Upper lobe of left lung (tissue), 6 donors: ENCODE data around the gene SPATA17. TPM values are rescaled to one million over a fixed set of nuclear protein-coding genes. Genes with fewer than 3 reads are reported as not detected.

Source experiments
- ATAC-seq, 2 donors: fragments of 200-7000 bp; cut with Tn5 transposase; one replicate each; pipeline ENCODE4 v1.9.1; 2022; ENCODE audit warnings: mild to moderate bottlenecking in 2 of 2, moderate library complexity in 2 of 2; ENCODE audit not compliant: low FRiP score in 2 of 2
- DNase-seq, 2 donors: peaks; one replicate each; pipeline ENCODE4 v3.0.0-alpha.2; 2019 to 2020
- H3K27ac ChIP-seq, 4 donors: fragments of 200-600 bp; sonication (generic); one replicate each; pipeline ENCODE4 v1.5.1; 2016 to 2019
- H3K27me3 ChIP-seq, 4 donors: fragments of 200-600 bp; sonication (generic); one replicate each; pipeline ENCODE4 v1.5.1; 2017 to 2019
- H3K36me3 ChIP-seq, 4 donors: fragments of 200-600 bp; sonication (generic); one replicate each; pipeline ENCODE4 v1.5.1; 2016 to 2019
- H3K4me1 ChIP-seq, 4 donors: fragments of 200-600 bp; sonication (generic); one replicate each; pipeline ENCODE4 v1.5.1; 2018 to 2019
- H3K4me3 ChIP-seq, 4 donors: fragments of 200-600 bp; sonication (generic); one replicate each; pipeline ENCODE4 v1.5.1; 2017 to 2019; ENCODE audit warnings: mild to moderate bottlenecking in 2 of 4, moderate library complexity in 1 of 4
- H3K9me3 ChIP-seq, 4 donors: fragments of 200-600 bp; sonication (generic); one replicate each; pipeline ENCODE4 v1.5.1; 2018 to 2019
- EP300 ChIP-seq, 4 donors: sonication (generic); formaldehyde crosslinking; IDR thresholded peaks; one replicate each; pipeline ENCODE4 v1.5.1; 2017; ENCODE audit warnings: antibody characterized with exemption in 4 of 4, control low read depth in 2 of 4
- POLR2A ChIP-seq, 4 donors: fragments of 450-650 bp; IDR thresholded peaks; one replicate each; pipeline ENCODE4 v1.5.1; 2016 to 2017; ENCODE audit warnings: antibody characterized with exemption in 4 of 4, mild to moderate bottlenecking in 2 of 4
- POLR2AphosphoS5 ChIP-seq, 2 donors: sonication (generic); formaldehyde crosslinking; IDR thresholded peaks; one replicate each; pipeline ENCODE4 v1.5.1; 2017; ENCODE audit warnings: antibody characterized with exemption in 2 of 2
- WGBS, 2 donors: methylation state at CpG; one replicate each; pipeline ENCODE4 v1.1.5; 2017 to 2018; 5-methylcytosine and 5-hydroxymethylcytosine counted together
- total RNA-seq, 6 donors: library from RNA; depleted of rRNA in 4 of 6; stranded (reverse); fragments of >200 nt in 4 of 6; gene quantifications; one replicate each; pipeline versions ENCODE4 v1.1.0 to v1.2.1, GENCODE V29; 2016 to 2021
- TF ChIP-seq, protein P1 (sequence below), 6 experiments: fragments of 450-650 bp in 4 of 6; fragments of 200-600 bp in 2 of 6; sonication (generic) in 2 of 6; IDR thresholded peaks; one replicate each; pipeline ENCODE4 v1.5.1; 2016 to 2019; ENCODE audit warnings: antibody characterized with exemption in 6 of 6
- donor health status: DM: no; HTN: no; CAD: no; lungs with moderate emphysema.
- donor health status: DM: no; HTN: yes; CAD: no; lungs with severe emphysema.

Gene SPATA17
- total RNA-seq, 6 donors from 2014 or later, result 0.63 to 17.0 (median 1.6) TPM

DNA sequence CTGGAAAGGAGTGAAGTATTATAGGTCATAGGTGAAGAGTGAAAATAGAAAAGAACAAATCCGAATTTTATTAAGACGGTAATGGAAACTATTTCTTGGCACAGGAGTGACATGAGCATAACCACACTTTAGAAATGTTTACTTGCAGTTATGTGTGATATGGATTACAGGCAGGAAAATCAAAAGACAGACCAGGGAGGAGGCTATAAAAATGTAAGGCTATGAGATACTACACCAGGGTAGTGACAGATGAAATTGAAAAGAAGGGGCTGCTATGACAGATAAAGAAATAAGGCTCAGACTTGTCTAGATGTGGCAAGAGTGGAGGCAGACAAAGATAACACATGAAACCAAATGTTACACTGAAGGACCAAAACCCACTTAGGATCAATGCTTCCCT is 32.0 kb upstream of the SPATA17 start:
- no peak for DNase-seq
- Histone ChIP-seq H3K36me3 (peaks cover 0 to 3% (median 0%) of the 10 kb centered on the region in 4 donors), H3K4me1 (no peaks in the 10 kb centered on the region), H3K27ac (no peak overlapping the region), H3K4me3 (no peak overlapping the region), H3K27me3 (no peaks in the 10 kb centered on the region), H3K9me3 (no peaks in the 10 kb centered on the region)
- ATAC-seq, result no peak
- TF ChIP-seq EP300 (IDR thresholded peaks at IDR 0.05) (no peak), POLR2A (IDR thresholded peaks at IDR 0.05) (no peak), POLR2AphosphoS5 (IDR thresholded peaks at IDR 0.05) (no peak)
- TF ChIP-seq, protein P1, sequence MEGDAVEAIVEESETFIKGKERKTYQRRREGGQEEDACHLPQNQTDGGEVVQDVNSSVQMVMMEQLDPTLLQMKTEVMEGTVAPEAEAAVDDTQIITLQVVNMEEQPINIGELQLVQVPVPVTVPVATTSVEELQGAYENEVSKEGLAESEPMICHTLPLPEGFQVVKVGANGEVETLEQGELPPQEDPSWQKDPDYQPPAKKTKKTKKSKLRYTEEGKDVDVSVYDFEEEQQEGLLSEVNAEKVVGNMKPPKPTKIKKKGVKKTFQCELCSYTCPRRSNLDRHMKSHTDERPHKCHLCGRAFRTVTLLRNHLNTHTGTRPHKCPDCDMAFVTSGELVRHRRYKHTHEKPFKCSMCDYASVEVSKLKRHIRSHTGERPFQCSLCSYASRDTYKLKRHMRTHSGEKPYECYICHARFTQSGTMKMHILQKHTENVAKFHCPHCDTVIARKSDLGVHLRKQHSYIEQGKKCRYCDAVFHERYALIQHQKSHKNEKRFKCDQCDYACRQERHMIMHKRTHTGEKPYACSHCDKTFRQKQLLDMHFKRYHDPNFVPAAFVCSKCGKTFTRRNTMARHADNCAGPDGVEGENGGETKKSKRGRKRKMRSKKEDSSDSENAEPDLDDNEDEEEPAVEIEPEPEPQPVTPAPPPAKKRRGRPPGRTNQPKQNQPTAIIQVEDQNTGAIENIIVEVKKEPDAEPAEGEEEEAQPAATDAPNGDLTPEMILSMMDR (IDR thresholded peaks at IDR 0.05), result no peak
- WGBS, 2 donors, result 73 to 76% methylated on average over 2 of the region's 2 CpGs

DNA sequence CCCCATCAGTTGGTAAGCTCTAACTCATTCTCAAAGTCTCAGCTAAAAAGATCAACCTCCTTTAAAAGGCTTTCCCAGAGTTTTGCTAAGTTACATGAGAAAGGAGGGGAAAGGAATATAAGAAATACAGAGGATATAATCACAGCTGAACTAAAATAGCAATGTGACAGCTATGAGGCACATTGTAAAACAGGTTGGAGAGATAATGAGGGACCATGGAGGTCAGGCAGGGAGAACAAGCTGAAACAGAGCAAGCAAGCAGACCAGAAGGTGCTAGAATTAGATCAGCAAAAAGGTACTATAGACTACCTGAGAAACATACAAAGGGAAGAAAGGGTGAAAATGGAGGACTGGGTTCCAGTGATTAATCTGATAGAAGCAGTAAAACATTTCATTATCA is 28.8 kb upstream of the SPATA17 start:
- Histone ChIP-seq H3K27me3 (no peaks in the 10 kb centered on the region), H3K9me3 (no peaks in the 10 kb centered on the region), H3K4me1 (no peaks in the 10 kb centered on the region), H3K36me3 (peaks cover 0 to 12% (median 4%) of the 10 kb centered on the region in 4 donors), H3K4me3 (no peak overlapping the region), H3K27ac (no peak overlapping the region)
- TF ChIP-seq, protein P1 (IDR thresholded peaks at IDR 0.05), result no peak
- TF ChIP-seq POLR2AphosphoS5 (IDR thresholded peaks at IDR 0.05), result no peak
- no peak for TF ChIP-seq POLR2A (IDR thresholded peaks at IDR 0.05)
- no peak for TF ChIP-seq EP300 (IDR thresholded peaks at IDR 0.05)
- DNase-seq (no peak), ATAC-seq (no peak)

GRCh38 chr1:217605390-217605789 is 25.8 kb upstream of the SPATA17 start:
- Histone ChIP-seq H3K4me1 (no peaks in the 10 kb centered on the region), H3K36me3 (peaks cover 3 to 24% (median 6%) of the 10 kb centered on the region in 4 donors), H3K4me3 (no peak overlapping the region), H3K27ac (no peak overlapping the region), H3K9me3 (no peaks in the 10 kb centered on the region), H3K27me3 (no peaks in the 10 kb centered on the region)
- WGBS, 2 donors, result 98 to 100% methylated on average over 1 of the region's 1 CpG
- ATAC-seq (no peak), DNase-seq (no peak)
- TF ChIP-seq, protein P1 (IDR thresholded peaks at IDR 0.05), result no peak
- TF ChIP-seq POLR2A (IDR thresholded peaks at IDR 0.05), result no peak

GRCh38 chr1:217614200-217614712 is 16.9 kb upstream of the SPATA17 start:
- H3K36me3 ChIP-seq, result peaks cover 0 to 18% (median 4%) of the 10 kb centered on the region in 4 donors

DNA sequence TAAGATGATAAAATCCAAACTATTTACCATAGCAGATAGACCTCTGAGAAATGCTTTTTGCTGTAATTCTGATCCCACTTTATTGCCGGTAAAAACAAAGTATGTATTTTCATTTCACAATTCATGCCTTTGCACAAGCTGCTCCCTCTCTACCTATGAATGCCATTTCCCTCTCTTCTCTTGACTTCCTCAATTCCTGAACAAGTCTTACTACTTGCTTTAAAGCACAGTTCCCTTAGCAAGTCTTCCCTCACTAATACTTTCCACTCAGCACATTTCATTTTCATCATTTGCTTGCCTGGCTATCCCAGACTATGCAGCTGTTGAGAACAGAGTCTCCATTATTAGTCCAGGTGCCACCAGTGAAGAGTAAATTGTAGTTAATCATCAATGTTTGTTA is 14.0 kb upstream of the SPATA17 start:
- ATAC-seq, result peak in 1 of 2 donors; percentile 56
- Histone ChIP-seq H3K36me3 (peaks cover 0 to 10% (median 3%) of the 10 kb centered on the region in 4 donors), H3K27me3 (no peaks in the 10 kb centered on the region), H3K27ac (no peak overlapping the region), H3K4me3 (no peak overlapping the region), H3K9me3 (no peaks in the 10 kb centered on the region), H3K4me1 (no peaks in the 10 kb centered on the region)
- TF ChIP-seq, protein P1 (IDR thresholded peaks at IDR 0.05), result no peak
- no peak for TF ChIP-seq POLR2AphosphoS5 (IDR thresholded peaks at IDR 0.05)
- no peak for TF ChIP-seq EP300 (IDR thresholded peaks at IDR 0.05)
- TF ChIP-seq POLR2A (IDR thresholded peaks at IDR 0.05), result no peak
- DNase-seq, result no peak
- WGBS, 2 donors, result 48 to 74% methylated on average over 1 of the region's 1 CpG

More at GRCh38 chr1:217614200-217614712, 16.9 kb upstream of the SPATA17 start:
- ATAC-seq (no peak), DNase-seq (no peak)
- H3K27me3 ChIP-seq, result no peaks in the 10 kb centered on the region
- no peak overlapping the region for H3K27ac ChIP-seq
- TF ChIP-seq, protein P1 (IDR thresholded peaks at IDR 0.05), result no peak
- TF ChIP-seq EP300 (IDR thresholded peaks at IDR 0.05), result no peak
- no peak for TF ChIP-seq POLR2AphosphoS5 (IDR thresholded peaks at IDR 0.05)
- TF ChIP-seq POLR2A (IDR thresholded peaks at IDR 0.05), result no peak
- WGBS, 2 donors, result 63 to 82% methylated on average over 3 of the region's 3 CpGs
- H3K9me3 ChIP-seq, result no peaks in the 10 kb centered on the region
- no peaks in the 10 kb centered on the region for H3K4me1 ChIP-seq
- no peak overlapping the region for H3K4me3 ChIP-seq
